GM18868 (cell line): ENCODE measurements around the gene ZNF599.
"Not testable (repeated sequence)": the region's sequence is repeated elsewhere in the genome, so short reads cannot be mapped to it uniquely, and the experiment has no call there.

Experiments used
- ATAC-seq: cut with Tn5 transposase; IDR thresholded peaks from one replicate; pipeline ENCODE4 v1.9.1; 2021; ENCODE audit warnings: mild to moderate bottlenecking, moderate library complexity; ENCODE audit not compliant: unreplicated experiment

Gene ZNF599

GRCh38 chr19:34772697-34773554, at the start of gene ZNF599:
Gene ZNF599, minus strand, starts transcription at chr19:34773215. Its CDS starts 374 bp downstream, at chr19:34772841.
- ATAC-seq: peak; percentile 99

DNA sequence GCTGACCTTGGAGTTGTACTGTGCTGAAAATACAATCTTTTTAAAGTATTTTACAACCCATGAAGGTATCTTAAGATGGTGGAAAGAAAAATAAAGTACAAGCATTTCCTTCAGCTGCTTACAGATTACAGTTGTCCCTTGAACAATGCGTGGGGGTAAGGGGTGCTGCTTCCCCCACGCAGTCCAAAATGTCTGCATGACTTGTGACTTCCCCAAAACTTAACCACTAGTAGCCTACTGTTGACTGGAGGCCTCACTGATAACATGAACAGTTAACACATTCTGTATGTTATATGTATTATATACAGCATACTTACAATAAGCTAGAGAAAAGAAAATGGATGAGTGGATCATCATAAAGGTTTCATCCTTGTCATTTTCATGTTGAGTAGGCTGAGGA, 45.3 kb upstream of the ZNF599 start:
- ATAC-seq: no peak

- no peak for ATAC-seq
Observed at GRCh38 chr19:34816708-34817107, 43.7 kb upstream of the ZNF599 start.

GRCh38 chr19:34808566-34808965, 35.6 kb upstream of the ZNF599 start:
- no peak for ATAC-seq

GRCh38 chr19:34806976-34807860, 34.2 kb upstream of the ZNF599 start:
- no peak for ATAC-seq

DNA sequence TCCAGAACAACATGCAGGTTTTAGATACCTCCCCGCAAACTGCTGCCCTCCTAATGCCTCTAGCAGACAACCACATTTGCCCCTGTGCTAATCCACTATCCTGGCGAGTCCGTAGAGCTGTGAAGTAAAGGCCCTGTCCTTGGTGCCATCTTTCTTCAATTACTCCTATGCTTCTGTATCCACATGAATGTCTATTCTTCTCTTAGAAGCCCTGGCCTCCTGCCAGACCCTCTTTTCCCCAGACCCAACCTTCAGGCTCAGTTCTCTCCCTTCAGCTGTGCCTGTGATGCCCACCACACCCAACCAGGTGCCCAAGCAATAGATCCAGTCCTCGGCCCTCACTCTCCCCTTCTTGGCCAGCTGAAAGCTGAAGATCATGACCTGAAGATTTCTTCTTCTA, 31.1 kb upstream of the ZNF599 start:
- no peak for ATAC-seq

DNA sequence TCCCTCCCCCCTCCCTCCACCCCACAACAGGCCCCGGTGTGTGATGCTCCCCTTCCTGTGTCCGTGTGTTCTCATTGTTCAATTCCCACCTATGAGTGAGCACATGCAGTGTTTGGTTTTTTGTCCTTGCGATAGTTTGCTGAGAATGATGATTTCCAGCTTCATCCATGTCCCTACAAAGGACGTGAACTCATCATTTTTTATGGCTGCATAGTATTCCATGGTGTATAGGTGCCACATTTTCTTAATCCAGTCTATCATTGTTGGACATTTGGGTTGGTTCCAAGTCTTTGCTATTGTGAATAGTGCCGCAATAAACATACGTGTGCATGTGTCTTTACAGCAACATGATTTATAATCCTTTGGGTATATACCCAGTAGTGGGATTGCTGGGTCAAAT, 23.9 kb upstream of the ZNF599 start:
- ATAC-seq: not testable (repeated sequence)

- ATAC-seq: no peak
Observed at GRCh38 chr19:34794066-34794960, 21.3 kb upstream of the ZNF599 start.

GRCh38 chr19:34793565-34793964, 20.6 kb upstream of the ZNF599 start:
- ATAC-seq: no peak

DNA sequence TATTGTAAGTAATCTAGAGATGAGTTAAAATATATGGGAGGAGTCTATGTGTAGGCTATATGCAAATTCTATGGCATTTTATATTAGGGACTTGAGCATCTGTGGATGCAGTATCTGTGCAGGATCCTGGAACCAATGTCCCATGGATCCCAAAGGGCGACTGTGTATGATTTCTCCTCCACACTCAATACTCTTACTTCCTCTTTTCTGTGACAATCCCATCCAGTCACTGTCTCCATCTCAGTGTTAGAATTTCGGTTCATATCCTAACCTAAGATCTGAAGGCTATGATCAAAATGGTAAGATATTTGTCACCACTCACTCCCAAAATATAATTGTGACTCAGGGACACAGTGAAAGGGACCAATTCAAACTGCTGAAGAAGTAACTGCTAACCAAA, 15.1 kb upstream of the ZNF599 start:
- no peak for ATAC-seq

DNA sequence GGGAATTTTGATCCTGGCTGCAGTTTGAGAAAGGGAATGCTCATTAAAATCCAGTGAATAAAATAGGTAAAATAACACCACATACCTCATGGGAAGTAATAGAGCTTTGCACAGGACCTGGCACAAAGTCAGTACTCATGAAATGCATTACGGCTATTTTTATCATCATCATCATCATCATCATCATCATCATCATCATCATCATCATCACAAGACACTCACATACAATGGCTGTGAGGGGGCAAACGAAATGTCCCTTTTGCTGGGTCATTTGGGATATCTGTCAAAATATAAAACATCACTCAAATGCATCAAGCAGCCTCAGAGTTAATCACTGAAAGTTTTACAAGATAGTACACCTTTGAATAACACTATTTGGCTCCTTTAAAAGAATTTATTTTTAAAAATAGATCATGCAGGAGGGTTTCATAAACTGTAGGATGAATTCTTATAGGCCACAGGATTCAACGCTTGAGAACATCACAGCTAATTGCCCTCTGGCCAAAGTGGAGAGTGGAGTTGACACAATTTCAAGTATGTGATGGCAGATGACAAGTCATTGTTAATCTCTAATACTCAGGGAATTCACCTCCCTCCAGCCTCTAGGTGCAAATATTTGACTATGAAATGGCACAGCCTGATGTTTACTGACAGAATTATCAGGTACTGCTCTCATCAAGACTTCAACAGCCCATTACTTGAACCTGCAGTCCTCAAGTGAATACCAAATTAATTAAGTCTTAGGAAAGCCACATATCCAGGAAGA, 14.2 kb upstream of the ZNF599 start:
- no peak for ATAC-seq

DNA sequence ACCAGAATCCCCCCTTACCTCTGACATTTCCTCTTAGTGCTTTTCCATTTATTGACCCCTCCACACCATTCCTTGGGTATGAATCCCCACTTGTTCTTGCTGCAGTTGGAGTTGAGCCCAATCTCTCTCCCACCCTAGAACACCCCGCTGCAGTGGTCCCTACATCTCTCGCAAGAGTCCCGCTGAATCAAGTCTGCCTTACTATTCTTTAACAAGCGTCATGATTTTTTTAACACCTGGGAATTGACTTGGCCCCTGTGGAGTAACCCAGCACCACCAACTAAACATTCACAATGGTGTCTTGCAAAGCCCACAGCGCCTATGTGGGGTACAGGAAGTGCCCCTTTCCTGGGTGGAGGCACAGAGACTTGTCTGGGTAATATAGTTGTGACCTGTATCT, 13.2 kb upstream of the ZNF599 start:
- ATAC-seq: no peak

DNA sequence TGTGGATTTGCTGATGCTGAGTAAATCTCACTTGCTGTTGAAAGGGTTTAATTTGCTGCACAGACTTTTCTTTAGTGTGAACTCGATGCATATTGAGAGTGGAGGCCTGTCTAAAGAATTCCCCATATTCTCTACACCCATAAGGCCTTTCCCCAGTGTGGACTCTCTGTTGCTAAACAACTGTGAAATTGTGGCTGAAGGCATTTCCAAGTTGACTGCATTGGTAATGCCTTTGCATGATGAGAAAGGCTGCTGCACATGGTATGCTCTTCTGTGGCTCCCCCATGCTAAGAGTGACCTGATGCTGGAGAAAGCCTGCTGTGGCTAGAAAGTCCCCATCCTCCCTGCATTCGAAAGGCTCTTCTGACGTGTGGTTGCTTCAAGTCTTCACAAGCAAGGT, 6.6 kb upstream of the ZNF599 start:
- ATAC-seq: no peak

DNA sequence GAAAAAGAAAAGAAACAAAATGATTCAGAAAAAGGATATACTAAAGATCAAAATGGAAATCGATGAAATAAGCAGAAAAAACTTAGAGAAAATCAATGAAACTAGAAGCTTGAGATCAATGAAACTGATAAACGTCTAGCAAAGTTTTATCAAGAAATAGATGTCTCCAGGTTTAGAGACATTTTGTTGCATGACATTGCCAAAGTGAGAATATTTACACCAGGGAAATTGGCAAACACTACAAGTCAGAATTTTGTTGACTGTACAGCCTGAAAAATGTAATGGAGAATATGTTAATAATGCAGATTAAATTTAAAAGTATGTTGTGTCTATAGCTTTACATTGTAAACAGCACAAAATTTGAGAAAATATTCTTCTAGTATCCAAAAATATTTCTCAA, 5.3 kb upstream of the ZNF599 start:
- no peak for ATAC-seq

DNA sequence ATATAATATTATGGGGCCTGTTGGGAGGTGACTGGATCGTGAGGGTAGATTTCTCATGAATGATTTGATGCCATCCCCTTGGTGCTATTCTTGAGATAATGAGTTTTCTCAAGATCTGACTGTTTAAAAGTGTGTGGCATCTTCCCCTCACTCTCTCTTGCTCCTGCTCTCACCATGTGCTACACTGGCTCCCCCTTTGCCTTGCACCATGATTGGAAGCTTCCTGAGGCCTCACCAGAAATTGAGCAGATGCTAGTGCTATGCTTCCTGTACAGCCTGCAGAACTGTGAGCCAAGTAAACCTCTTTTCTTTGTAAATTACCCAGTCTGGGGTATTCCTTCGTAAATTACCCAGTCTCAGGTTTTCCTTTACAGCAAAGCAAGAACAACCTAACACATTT, 1.8 kb upstream of the ZNF599 start:
- ATAC-seq: no peak

DNA sequence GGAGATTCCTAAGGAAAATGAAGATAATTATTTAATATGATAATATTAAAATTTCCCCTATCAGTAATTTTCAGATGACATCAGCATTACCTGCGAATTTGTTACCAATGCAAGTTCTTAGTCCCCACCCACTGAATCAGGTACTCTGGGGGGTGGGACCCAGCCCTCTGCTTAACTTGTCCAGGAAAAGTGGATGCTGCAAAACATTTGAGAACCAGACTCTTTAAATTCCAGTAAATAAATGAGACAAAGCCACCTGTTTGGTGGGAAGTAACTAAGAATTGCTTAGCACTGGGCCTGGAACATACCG, 495 bp upstream of the ZNF599 start:
- ATAC-seq: no peak

DNA sequence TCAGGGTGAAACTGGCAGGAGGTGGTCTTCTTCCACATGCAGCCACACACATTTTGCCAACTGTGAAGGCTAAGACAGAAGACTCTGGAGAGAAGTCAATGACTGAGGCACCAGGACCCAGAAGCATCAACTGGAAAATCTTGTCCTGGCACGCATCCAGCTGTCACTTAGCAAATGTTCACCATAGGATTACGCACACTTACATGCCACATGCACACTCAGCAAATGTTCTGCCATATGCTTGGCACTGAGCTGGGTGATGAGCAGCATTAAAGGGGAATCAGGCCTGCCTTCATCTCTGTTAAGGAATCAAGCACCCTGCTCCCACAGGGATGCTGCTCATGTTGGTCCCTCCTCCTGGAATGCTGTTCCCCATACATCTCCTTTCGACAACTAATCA, 5.1 kb downstream of the ZNF599 start:
- no peak for ATAC-seq

GRCh38 chr19:34766386-34766785, 6.6 kb downstream of the ZNF599 start:
- no peak for ATAC-seq

GRCh38 chr19:34759218-34759917, 13.6 kb downstream of the ZNF599 start:
- no peak for ATAC-seq

DNA sequence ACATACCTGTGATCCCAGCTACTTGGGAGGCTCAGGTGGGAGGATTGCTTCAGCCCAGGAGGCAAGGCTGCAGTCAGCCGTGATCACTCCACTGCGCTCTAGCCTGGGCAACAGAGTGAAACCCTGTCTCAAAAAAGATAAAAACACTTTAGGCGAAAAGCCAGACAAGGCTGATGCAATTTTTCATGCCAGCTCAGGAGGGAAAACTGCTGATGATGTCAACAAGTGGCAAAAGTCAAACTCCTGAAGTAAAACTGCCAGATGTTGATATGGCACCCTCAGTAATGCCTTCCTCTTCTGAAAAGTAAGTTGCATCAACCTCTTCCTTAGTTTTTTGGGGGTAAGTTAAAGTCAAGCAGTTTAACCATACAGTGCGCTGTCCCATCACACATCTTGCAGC, 15.6 kb downstream of the ZNF599 start:
- ATAC-seq: no peak
